Lung (tissue), 12 donors: ENCODE data around the gene NAP1L1. TPM values are rescaled to one million over a fixed set of nuclear protein-coding genes. Genes with fewer than 3 reads are reported as not detected.

Source experiments
- ATAC-seq: fragments of 200-7000 bp; cut with Tn5 transposase; one replicate; pipeline ENCODE4 v1.9.1; 2020; ENCODE audit warnings: moderate number of reproducible peaks; ENCODE audit not compliant: insufficient read depth, low FRiP score
- DNase-seq, 3 donors: peaks; one replicate each; pipeline ENCODE4 v3.0.0-alpha.2; 2013 to 2017
- H3K27ac ChIP-seq, 2 donors: one replicate each; pipeline ENCODE4 v1.5.1; 2013; ENCODE audit warnings: mild to moderate bottlenecking in 2 of 2, moderate library complexity in 2 of 2, control low read depth in 1 of 2, inconsistent platforms in 1 of 2, low read depth in 1 of 2, low read length in 1 of 2
- H3K27me3 ChIP-seq, 3 donors: one replicate each; pipeline ENCODE4 v1.5.1; 2013; ENCODE audit warnings: low read length in 2 of 3; ENCODE audit not compliant: control insufficient read depth in 3 of 3, insufficient read depth in 3 of 3
- H3K36me3 ChIP-seq, 4 donors: one replicate each; pipeline ENCODE4 v1.5.1; 2013; ENCODE audit warnings: low read length in 4 of 4, mild to moderate bottlenecking in 1 of 4, moderate library complexity in 1 of 4; ENCODE audit not compliant: control insufficient read depth in 4 of 4, insufficient read depth in 4 of 4
- H3K4me1 ChIP-seq, 5 donors: one replicate each; pipeline ENCODE4 v1.5.1; 2013; ENCODE audit warnings: low read length in 5 of 5, mild to moderate bottlenecking in 2 of 5, moderate library complexity in 1 of 5; ENCODE audit not compliant: control insufficient read depth in 5 of 5, insufficient read depth in 5 of 5
- H3K4me3 ChIP-seq: one replicate; pipeline ENCODE4 v1.5.1; 2013; ENCODE audit warnings: mild to moderate bottlenecking, control low read depth, moderate library complexity
- H3K9ac ChIP-seq, 2 donors: one replicate each; pipeline ENCODE4 v1.5.1; 2013; ENCODE audit warnings: low read length in 2 of 2, control low read depth in 1 of 2; ENCODE audit not compliant: insufficient read depth in 1 of 2
- H3K9me3 ChIP-seq, 4 donors: one replicate each; pipeline ENCODE4 v1.5.1; 2013; ENCODE audit warnings: low read length in 3 of 4, mild to moderate bottlenecking in 1 of 4, moderate library complexity in 1 of 4; ENCODE audit not compliant: control insufficient read depth in 4 of 4, insufficient read depth in 3 of 4
- CTCF ChIP-seq: IDR thresholded peaks from 2 replicates; pipeline ENCODE4 v1.5.1; 2012; ENCODE audit warnings: mild to moderate bottlenecking; ENCODE audit errors: control extremely low read depth, extremely low read depth
- WGBS, 2 donors: extraction: QIAGEN DNeasy Blood & Tissue Kit; methylation state at CpG; one replicate each; pipeline ENCODE4 v1.1.7; 2013; 5-methylcytosine and 5-hydroxymethylcytosine counted together
- polyA plus RNA-seq, 2 donors: library from polyadenylated mRNA; stranded (reverse); fragments of 200-250 nt; gene quantifications; one replicate each; pipeline ENCODE4 v1.2.1, GENCODE V29; 2013
- total RNA-seq, 2 donors: library from RNA; depleted of rRNA in 1 of 2; stranded (reverse); fragments of >200 nt in 1 of 2; gene quantifications; one replicate each; pipeline ENCODE4 v1.2.1, GENCODE V29; 2014 to 2021
- donor health status: control.
- donor health status: control.
- donor health status: Bipolar disorder and iron deficiency.
- donor health status: healthy.
- donor health status: DM: yes; HTN: yes; CAD: no.

Gene NAP1L1
- total and polyA plus RNA-seq, 4 donors, result 268 to 515 (median 322) TPM

GRCh38 chr12:76028571-76029277 lies 55.8 kb downstream of the NAP1L1 start:
- H3K27me3 ChIP-seq, result no peaks in the 10 kb centered on the region
- peaks cover 2 to 34% (median 11%) of the 10 kb centered on the region in 5 donors for H3K4me1 ChIP-seq
- peaks cover 0 to 44% (median 7%) of the 10 kb centered on the region in 4 donors for H3K36me3 ChIP-seq
- H3K27ac ChIP-seq, result peak overlapping the region in 1 of 2 donors; percentile 56
- no peak overlapping the region for H3K4me3 ChIP-seq
- peak in 1 of 3 donors; percentile 43 for DNase-seq
- H3K9ac ChIP-seq, result peak overlapping the region; percentile 59 to 99
- no peaks in the 10 kb centered on the region for H3K9me3 ChIP-seq
- TF ChIP-seq CTCF, result no peak
- WGBS, 2 donors, result 53 to 58% methylated on average over 3 of the region's 3 CpGs
- no peak for ATAC-seq

- Histone ChIP-seq H3K27ac (peak overlapping the region in 1 of 2 donors; percentile 22), H3K9me3 (no peaks in the 10 kb centered on the region), H3K4me1 (peaks cover 0 to 22% (median 6%) of the 10 kb centered on the region in 5 donors), H3K4me3 (no peak overlapping the region), H3K27me3 (no peaks in the 10 kb centered on the region), H3K36me3 (peaks cover 0 to 39% (median 7%) of the 10 kb centered on the region in 4 donors), H3K9ac (peak overlapping the region in 1 of 2 donors; percentile 26)
- TF ChIP-seq CTCF, result no peak
- WGBS, 2 donors, result 61 to 68% methylated on average over 1 of the region's 1 CpG
- DNase-seq (peak in 2 of 3 donors; percentile 75 to 76), ATAC-seq (no peak)
Observed at GRCh38 chr12:76026643-76027063, 57.8 kb downstream of the NAP1L1 start.

GRCh38 chr12:76025601-76026575 lies 58.6 kb downstream of the NAP1L1 start:
- TF ChIP-seq CTCF, result no peak
- Histone ChIP-seq H3K9me3 (no peaks in the 10 kb centered on the region), H3K27me3 (no peaks in the 10 kb centered on the region), H3K27ac (no peak overlapping the region), H3K36me3 (peaks cover 0 to 35% (median 7%) of the 10 kb centered on the region in 4 donors), H3K9ac (peak overlapping the region in 1 of 2 donors; percentile 26), H3K4me3 (no peak overlapping the region), H3K4me1 (peaks cover 0 to 24% (median 6%) of the 10 kb centered on the region in 5 donors)
- no peak for DNase-seq
- ATAC-seq, result no peak
- WGBS, 2 donors, result 84 to 86% methylated on average over 7 of the region's 7 CpGs
